RPMI7951 (cell line): Measurements from ENCODE around the gene MCM9. TPM values are rescaled to one million over a fixed set of nuclear protein-coding genes. Genes with fewer than 3 reads are reported as not detected.

Source experiments
- DNase-seq: peaks from one replicate; pipeline ENCODE4 v3.0.0-alpha.2; 2012; ENCODE audit warnings: low read depth
- total RNA-seq: library from RNA; depleted of rRNA; stranded (reverse); fragments of >200 nt; shearing (Covaris generic); gene quantifications from 2 replicates; pipeline ENCODE4 v1.2.3, GENCODE V29; 2014; rRNA removed

Gene MCM9
- 7.0 and 8.7 TPM in 2 replicates for total RNA-seq

GRCh38 chr6:118934461-118935330, at the start of gene MCM9:
Gene MCM9 (minus strand): TSS chr6:118935159. CDS start chr6:118931723, 3,436 bp downstream.
- DNase-seq: peak; percentile 83

GRCh38 chr6:118984342-118984741, 49.4 kb upstream of the MCM9 start:
- DNase-seq: no peak

GRCh38 chr6:118982575-118982911, 47.6 kb upstream of the MCM9 start:
- no peak for DNase-seq

- DNase-seq: no peak
Measured at GRCh38 chr6:118981884-118982574, 47.1 kb upstream of the MCM9 start.

GRCh38 chr6:118980063-118980462, 45.1 kb upstream of the MCM9 start:
- DNase-seq: peak; percentile 9

GRCh38 chr6:118974790-118975189, 39.8 kb upstream of the MCM9 start:
- DNase-seq: no peak

- no peak for DNase-seq
Measured at GRCh38 chr6:118971682-118972081, 36.7 kb upstream of the MCM9 start.

- no peak for DNase-seq
Measured at GRCh38 chr6:118970866-118971265, 35.9 kb upstream of the MCM9 start.

GRCh38 chr6:118968416-118968815, 33.5 kb upstream of the MCM9 start:
- DNase-seq: peak; percentile 23

- DNase-seq: no peak
Measured at GRCh38 chr6:118967239-118967638, 32.3 kb upstream of the MCM9 start.

GRCh38 chr6:118965843-118966370, 30.9 kb upstream of the MCM9 start:
- no peak for DNase-seq

- no peak for DNase-seq
Measured at GRCh38 chr6:118965371-118965770, 30.4 kb upstream of the MCM9 start.

- peak; percentile 4 for DNase-seq
Measured at GRCh38 chr6:118963003-118963402, 28.0 kb upstream of the MCM9 start.

GRCh38 chr6:118959903-118960302, 24.9 kb upstream of the MCM9 start:
- DNase-seq: no peak

- DNase-seq: no peak
Measured at GRCh38 chr6:118953391-118953790, 18.4 kb upstream of the MCM9 start.

- DNase-seq: no peak
Measured at GRCh38 chr6:118952683-118953082, 17.7 kb upstream of the MCM9 start.

GRCh38 chr6:118945217-118945616, 10.3 kb upstream of the MCM9 start:
- DNase-seq: no peak

GRCh38 chr6:118940770-118941169, 5.8 kb upstream of the MCM9 start:
- no peak for DNase-seq

GRCh38 chr6:118939683-118940082, 4.7 kb upstream of the MCM9 start:
- no peak for DNase-seq

- no peak for DNase-seq
Measured at GRCh38 chr6:118935978-118936703, 1.2 kb upstream of the MCM9 start.

- DNase-seq: no peak
Measured at GRCh38 chr6:118935331-118935668, 341 bp upstream of the MCM9 start.

GRCh38 chr6:118933855-118934460, 1.0 kb downstream of the MCM9 start:
- no peak for DNase-seq
